Hepatic stellate cell (primary cell): Measurements from ENCODE around the gene PIP4K2A.
"Not testable (repeated sequence)": the region's sequence is repeated elsewhere in the genome, so short reads cannot be mapped to it uniquely, and the experiment has no call there.

ENCODE experiments used
- DNase-seq: peaks from one replicate; pipeline ENCODE4 v3.0.0; 2011; ENCODE audit warnings: low spot score

PIP4K2A gene

GRCh38 chr10:22719406-22720042 lies 5.1 kb upstream of the PIP4K2A start:
- DNase-seq = no peak

GRCh38 chr10:22718659-22719058 lies 4.3 kb upstream of the PIP4K2A start:
- DNase-seq = not testable (repeated sequence)

GRCh38 chr10:22717728-22718127 lies 3.4 kb upstream of the PIP4K2A start:
- no peak for DNase-seq

GRCh38 chr10:22716943-22717342 lies 2.6 kb upstream of the PIP4K2A start:
- no peak for DNase-seq

GRCh38 chr10:22715290-22715625 lies 880 bp upstream of the PIP4K2A start:
- DNase-seq = no peak

- DNase-seq = peak; percentile 23
Measured at GRCh38 chr10:22713853-22714478, 412 bp downstream of the PIP4K2A start.

- peak; percentile 21 for DNase-seq
Measured at GRCh38 chr10:22712956-22713852, 1.2 kb downstream of the PIP4K2A start.

GRCh38 chr10:22712211-22712955 lies 2.0 kb downstream of the PIP4K2A start:
- peak; percentile 10 for DNase-seq

GRCh38 chr10:22711373-22711772 lies 3.0 kb downstream of the PIP4K2A start:
- no peak for DNase-seq

GRCh38 chr10:22710139-22710745 lies 4.1 kb downstream of the PIP4K2A start:
- no peak for DNase-seq

GRCh38 chr10:22708772-22709171 lies 5.6 kb downstream of the PIP4K2A start:
- DNase-seq = no peak

- no peak for DNase-seq
Measured at GRCh38 chr10:22705527-22705926, 8.9 kb downstream of the PIP4K2A start.

- DNase-seq = no peak
Measured at GRCh38 chr10:22704942-22705341, 9.4 kb downstream of the PIP4K2A start.

- DNase-seq = no peak
Measured at GRCh38 chr10:22704471-22704911, 9.9 kb downstream of the PIP4K2A start.

GRCh38 chr10:22702348-22702747 lies 12.0 kb downstream of the PIP4K2A start:
- no peak for DNase-seq

- no peak for DNase-seq
Measured at GRCh38 chr10:22701132-22701826, 13.1 kb downstream of the PIP4K2A start.

- no peak for DNase-seq
Measured at GRCh38 chr10:22700489-22700888, 13.9 kb downstream of the PIP4K2A start.

GRCh38 chr10:22699976-22700375 lies 14.4 kb downstream of the PIP4K2A start:
- DNase-seq = no peak

GRCh38 chr10:22698941-22699440 lies 15.4 kb downstream of the PIP4K2A start:
- DNase-seq = no peak

- DNase-seq = no peak
Measured at GRCh38 chr10:22697800-22698199, 16.6 kb downstream of the PIP4K2A start.

GRCh38 chr10:22697101-22697500 lies 17.3 kb downstream of the PIP4K2A start:
- DNase-seq = no peak
